Lower lobe of right lung (tissue), 2 donors: ENCODE data around the gene CEP131. TPM values are rescaled to one million over a fixed set of nuclear protein-coding genes. Genes with fewer than 3 reads are reported as not detected.

Experiments
- ATAC-seq, 2 donors: fragments of 200-7000 bp; cut with Tn5 transposase; one replicate each; pipeline ENCODE4 v1.9.1; 2020 to 2022; ENCODE audit warnings: mild to moderate bottlenecking in 2 of 2, moderate library complexity in 2 of 2
- DNase-seq: peaks from one replicate; pipeline ENCODE4 v3.0.0-alpha.2; 2020
- H3K27ac ChIP-seq: fragments of 200-600 bp; one replicate; pipeline ENCODE4 v1.8.0; 2022
- H3K27me3 ChIP-seq: fragments of 200-600 bp; one replicate; pipeline ENCODE4 v1.8.0; 2022; ENCODE audit warnings: low read depth
- H3K36me3 ChIP-seq: fragments of 200-600 bp; one replicate; pipeline ENCODE4 v1.8.0; 2022; ENCODE audit warnings: mild to moderate bottlenecking
- H3K4me1 ChIP-seq: fragments of 200-600 bp; one replicate; pipeline ENCODE4 v1.8.0; 2022
- H3K4me3 ChIP-seq: fragments of 200-600 bp; one replicate; pipeline ENCODE4 v1.8.0; 2022; ENCODE audit warnings: mild to moderate bottlenecking
- H3K9me3 ChIP-seq: fragments of 200-600 bp; one replicate; pipeline ENCODE4 v1.8.0; 2022
- intact Hi-C: fragments of 100-400 bp; cut with DNase I; formaldehyde crosslinking; loops from one replicate; pipeline ENCODE4 v1.11.0; 2022
- total RNA-seq: library from RNA; stranded (reverse); fragmentation: NEBNext Ultra II Directional; extraction: Animal tissue kit (Norgen Biotek cat#: 25700); gene quantifications from one replicate; pipeline ENCODE4 v1.2.1, GENCODE V29; 2021
- TF ChIP-seq, protein P1 (sequence below): fragments of 200-600 bp; IDR thresholded peaks from one replicate; pipeline ENCODE4 v1.8.0; 2022; ENCODE audit warnings: antibody characterized with exemption, mild to moderate bottlenecking
- donor health status: DM: no; HTN: yes; CAD: no; lungs with severe emphysema.

Gene CEP131
- total RNA-seq, 1 donor from 2014 or later, result 8.3 TPM

DNA sequence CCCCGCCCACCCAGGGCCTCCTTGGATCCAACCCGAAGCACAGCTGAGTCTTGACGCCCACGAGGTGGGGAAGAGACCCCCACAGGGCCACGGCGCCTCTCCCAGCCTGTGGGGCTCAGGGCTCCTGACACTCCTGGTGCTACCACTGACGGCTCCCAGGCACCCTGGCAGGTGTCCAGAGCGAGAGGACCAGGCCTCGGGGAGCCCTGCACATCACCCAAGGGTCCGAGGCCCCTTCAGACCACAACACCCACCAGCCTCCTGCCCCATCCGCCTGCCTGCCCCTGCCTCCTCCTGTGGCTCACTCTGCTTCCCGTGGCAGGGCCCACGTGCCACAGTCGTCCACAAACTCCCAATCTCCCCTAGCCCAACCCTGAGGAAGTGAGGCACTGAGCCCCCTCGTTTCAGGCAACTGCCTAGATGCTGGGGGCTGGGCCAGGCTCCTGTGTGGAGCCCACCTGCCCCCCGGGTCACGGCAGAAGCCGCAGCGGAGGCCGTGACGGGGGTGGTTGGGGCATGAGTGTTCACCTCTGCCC is 28.5 kb downstream of the CEP131 start:
- Histone ChIP-seq H3K36me3 (peaks cover 17% of the 10 kb centered on the region), H3K27ac (no peak overlapping the region), H3K4me3 (no peak overlapping the region), H3K9me3 (no peaks in the 10 kb centered on the region), H3K4me1 (peaks cover 18% of the 10 kb centered on the region), H3K27me3 (no peaks in the 10 kb centered on the region)
- intact Hi-C loops, result no loop called here
- ATAC-seq, result no peak
- TF ChIP-seq, protein P1, sequence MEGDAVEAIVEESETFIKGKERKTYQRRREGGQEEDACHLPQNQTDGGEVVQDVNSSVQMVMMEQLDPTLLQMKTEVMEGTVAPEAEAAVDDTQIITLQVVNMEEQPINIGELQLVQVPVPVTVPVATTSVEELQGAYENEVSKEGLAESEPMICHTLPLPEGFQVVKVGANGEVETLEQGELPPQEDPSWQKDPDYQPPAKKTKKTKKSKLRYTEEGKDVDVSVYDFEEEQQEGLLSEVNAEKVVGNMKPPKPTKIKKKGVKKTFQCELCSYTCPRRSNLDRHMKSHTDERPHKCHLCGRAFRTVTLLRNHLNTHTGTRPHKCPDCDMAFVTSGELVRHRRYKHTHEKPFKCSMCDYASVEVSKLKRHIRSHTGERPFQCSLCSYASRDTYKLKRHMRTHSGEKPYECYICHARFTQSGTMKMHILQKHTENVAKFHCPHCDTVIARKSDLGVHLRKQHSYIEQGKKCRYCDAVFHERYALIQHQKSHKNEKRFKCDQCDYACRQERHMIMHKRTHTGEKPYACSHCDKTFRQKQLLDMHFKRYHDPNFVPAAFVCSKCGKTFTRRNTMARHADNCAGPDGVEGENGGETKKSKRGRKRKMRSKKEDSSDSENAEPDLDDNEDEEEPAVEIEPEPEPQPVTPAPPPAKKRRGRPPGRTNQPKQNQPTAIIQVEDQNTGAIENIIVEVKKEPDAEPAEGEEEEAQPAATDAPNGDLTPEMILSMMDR, result no peak
- no peak for DNase-seq

DNA sequence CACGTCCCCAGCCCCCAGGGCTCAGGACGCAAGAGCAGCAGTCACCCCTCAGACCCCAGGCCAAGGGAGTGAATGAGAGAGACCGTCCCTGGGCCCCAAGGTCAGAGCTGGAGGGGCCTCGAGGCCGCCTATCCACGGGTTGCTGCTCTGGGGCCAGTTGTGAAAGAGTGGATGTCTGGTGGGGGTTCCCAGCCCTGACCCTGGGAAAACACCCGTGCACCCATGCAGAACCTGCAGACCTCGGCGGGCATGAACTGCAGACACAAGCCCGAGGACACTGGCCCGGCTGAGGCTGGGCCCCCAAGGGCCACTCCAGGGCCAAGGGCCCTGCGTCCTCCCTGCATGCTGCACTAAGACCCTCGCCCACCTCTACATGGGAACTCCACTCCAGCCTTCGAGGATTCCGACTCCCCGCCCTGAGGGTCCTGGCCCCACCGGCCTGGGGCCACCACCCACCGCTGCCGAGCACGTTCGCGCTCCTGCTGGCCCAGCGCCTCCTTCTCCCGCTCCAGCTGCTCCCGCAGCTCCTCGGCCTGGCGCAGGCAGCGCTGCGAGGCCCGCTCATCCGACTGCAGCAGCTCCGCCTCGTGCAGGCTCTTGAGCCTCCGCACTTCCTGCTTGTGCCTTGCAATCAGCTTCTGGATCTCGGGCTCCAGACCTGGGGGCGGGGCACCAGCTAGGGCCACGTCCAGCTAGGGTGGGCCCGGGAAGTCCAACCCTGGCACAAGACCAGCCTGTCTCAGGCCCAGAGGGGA is 29.1 kb downstream of the CEP131 start:
- Histone ChIP-seq H3K4me3 (no peak overlapping the region), H3K36me3 (peaks cover 10% of the 10 kb centered on the region), H3K9me3 (no peaks in the 10 kb centered on the region), H3K27me3 (no peaks in the 10 kb centered on the region), H3K4me1 (peaks cover 12% of the 10 kb centered on the region), H3K27ac (no peak overlapping the region)
- peak; percentile 65 for DNase-seq
- ATAC-seq, result no peak
- TF ChIP-seq, protein P1, result no peak
- intact Hi-C loops, result no loop called here

DNA sequence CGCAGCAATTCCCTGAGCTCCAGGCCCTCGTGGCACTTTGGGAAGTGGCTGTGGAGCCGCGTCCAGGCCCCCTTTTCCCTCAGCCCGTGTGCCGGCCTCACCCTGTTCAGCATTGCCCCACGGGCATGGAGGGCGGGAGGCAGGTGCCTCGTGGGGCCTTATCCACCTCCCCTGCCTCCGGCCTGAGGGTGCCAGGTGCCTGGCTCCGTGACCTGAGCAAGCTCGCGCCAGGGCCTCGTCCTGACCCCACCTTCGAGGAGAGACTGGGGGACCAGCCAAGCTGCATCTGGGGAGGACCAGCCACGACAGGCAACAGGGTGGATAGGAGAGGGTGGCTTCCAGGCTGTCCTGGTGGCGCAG is 29.7 kb downstream of the CEP131 start:
- ATAC-seq (no peak), DNase-seq (no peak)
- TF ChIP-seq, protein P1, result no peak
- intact Hi-C loops, result no loop called here
- Histone ChIP-seq H3K36me3 (peaks cover 9% of the 10 kb centered on the region), H3K27ac (no peak overlapping the region), H3K27me3 (no peaks in the 10 kb centered on the region), H3K4me1 (peaks cover 11% of the 10 kb centered on the region), H3K4me3 (no peak overlapping the region), H3K9me3 (no peaks in the 10 kb centered on the region)

DNA sequence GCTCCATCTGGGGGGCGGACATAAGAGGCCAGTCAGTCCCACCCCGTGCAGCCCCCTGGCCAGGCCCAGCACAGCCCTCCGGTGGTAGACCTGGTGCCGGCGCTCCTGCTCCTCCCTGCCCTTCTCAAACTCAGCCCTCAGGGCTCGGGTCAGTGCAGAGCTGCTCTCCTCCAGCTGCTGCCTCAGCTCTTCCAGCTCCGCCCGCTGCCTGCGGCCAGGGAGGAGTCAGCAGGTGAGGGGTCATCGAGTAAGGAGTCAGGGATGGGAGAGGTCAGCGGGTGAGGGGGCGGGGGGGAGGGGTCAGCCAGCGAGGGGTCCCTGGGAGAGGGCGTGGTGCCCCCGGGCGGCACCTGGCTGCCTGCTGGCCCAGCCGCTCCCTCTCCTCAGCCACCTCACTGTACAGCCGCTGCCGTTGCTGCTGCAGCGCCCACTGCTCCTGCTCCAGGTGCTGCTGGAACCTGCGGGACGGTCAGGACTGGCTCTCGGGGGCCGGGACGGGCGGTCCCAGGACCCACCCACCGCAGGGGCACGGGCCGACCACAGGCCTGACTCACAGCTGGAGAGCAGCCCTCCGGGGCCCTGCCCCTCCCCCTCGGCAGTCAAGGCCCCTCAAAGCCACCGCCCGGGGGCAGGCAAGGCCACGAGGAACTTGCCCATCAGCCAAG is 30.2 kb downstream of the CEP131 start:
- Histone ChIP-seq H3K9me3 (no peaks in the 10 kb centered on the region), H3K4me3 (no peak overlapping the region), H3K36me3 (peaks cover 9% of the 10 kb centered on the region), H3K4me1 (peaks cover 8% of the 10 kb centered on the region), H3K27ac (no peak overlapping the region), H3K27me3 (no peaks in the 10 kb centered on the region)
- intact Hi-C loops, result no loop called here
- TF ChIP-seq, protein P1, result no peak
- no peak for DNase-seq
- ATAC-seq, result no peak

DNA sequence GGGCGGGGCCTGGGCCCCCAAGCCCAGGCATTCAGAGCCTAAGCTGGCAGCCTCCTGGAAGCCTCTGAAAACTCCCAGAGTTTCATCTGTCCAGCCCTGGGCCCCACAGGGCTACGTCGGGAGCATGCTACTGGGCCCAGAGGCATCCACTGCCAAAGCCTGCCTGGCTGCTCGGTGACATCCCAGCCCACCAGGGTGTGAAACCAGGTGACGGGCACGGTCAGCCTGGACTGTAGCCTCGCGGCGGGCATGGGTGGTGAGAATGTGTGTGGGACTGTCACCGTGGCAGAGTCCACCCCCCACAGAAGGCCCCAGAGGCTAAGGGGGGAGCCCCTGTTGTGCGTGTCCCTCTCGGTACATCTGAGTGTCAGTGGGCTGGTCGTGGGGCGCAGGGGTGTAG is 31.1 kb downstream of the CEP131 start:
- intact Hi-C loops, result no loop called here
- TF ChIP-seq, protein P1, result no peak
- H3K27ac ChIP-seq, result no peak overlapping the region
- H3K4me1 ChIP-seq, result peaks cover 4% of the 10 kb centered on the region
- no peaks in the 10 kb centered on the region for H3K9me3 ChIP-seq
- DNase-seq (no peak), ATAC-seq (no peak)
- H3K4me3 ChIP-seq, result no peak overlapping the region
- H3K27me3 ChIP-seq, result no peaks in the 10 kb centered on the region
- H3K36me3 ChIP-seq, result peaks cover 9% of the 10 kb centered on the region
